Measurements from ENCODE around the gene TNS1. TPM values are rescaled to one million over a fixed set of nuclear protein-coding genes. Genes with fewer than 3 reads are reported as not detected.
"Not testable (repeated sequence)": the region's sequence is repeated elsewhere in the genome, so short reads cannot be mapped to it uniquely, and the experiment has no call there.

The TNS1 gene
- total RNA-seq, 1 donor from 2014 or later: 0.24 TPM

DNA sequence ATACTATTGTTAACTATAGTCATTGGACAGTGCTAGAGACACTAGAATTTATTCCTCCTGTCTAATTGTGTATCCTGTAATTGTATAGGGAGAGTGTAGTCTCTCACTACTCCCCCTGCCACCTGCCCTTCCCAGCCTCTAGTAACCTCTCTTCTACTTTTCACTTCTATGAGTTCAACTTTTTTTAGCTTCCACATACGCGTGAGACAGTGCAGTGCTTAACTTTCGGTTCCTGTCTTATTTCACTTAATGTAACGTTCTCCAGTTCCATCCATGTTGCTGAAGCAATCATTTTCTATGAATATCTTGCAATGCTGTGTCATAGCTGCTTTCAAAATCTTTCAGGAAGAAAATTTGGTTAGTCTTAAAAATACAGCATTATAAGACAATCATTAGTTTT lies 43.4 kb upstream of the TNS1 start:
- no peak overlapping the region for H3K4me3 Mint-ChIP-seq
- no peaks in the 10 kb centered on the region for H3K4me1 Mint-ChIP-seq
- no peaks in the 10 kb centered on the region for H3K36me3 ChIP-seq
- H3K9me3 ChIP-seq (ENCODE audit: low read depth): no peaks in the 10 kb centered on the region
- H3K27ac Mint-ChIP-seq: no peak overlapping the region
- H3F3A ChIP-seq (ENCODE audit: low read depth): no peaks in the 10 kb centered on the region
- H3K4me3 ChIP-seq: no peak overlapping the region
- no peak overlapping the region for H3K4me2 ChIP-seq
- H3K27ac ChIP-seq: no peak overlapping the region
- H3K27me3 ChIP-seq: peaks cover 12% of the 10 kb centered on the region
- no peaks in the 10 kb centered on the region for H4K20me1 ChIP-seq (ENCODE audit: low read depth)
- DNase-seq (ENCODE audit: low spot score): no peak
- TF ChIP-seq, protein P1, sequence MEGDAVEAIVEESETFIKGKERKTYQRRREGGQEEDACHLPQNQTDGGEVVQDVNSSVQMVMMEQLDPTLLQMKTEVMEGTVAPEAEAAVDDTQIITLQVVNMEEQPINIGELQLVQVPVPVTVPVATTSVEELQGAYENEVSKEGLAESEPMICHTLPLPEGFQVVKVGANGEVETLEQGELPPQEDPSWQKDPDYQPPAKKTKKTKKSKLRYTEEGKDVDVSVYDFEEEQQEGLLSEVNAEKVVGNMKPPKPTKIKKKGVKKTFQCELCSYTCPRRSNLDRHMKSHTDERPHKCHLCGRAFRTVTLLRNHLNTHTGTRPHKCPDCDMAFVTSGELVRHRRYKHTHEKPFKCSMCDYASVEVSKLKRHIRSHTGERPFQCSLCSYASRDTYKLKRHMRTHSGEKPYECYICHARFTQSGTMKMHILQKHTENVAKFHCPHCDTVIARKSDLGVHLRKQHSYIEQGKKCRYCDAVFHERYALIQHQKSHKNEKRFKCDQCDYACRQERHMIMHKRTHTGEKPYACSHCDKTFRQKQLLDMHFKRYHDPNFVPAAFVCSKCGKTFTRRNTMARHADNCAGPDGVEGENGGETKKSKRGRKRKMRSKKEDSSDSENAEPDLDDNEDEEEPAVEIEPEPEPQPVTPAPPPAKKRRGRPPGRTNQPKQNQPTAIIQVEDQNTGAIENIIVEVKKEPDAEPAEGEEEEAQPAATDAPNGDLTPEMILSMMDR (IDR thresholded peaks at IDR 0.05): no peak
- no peak for TF ChIP-seq EZH2 (IDR thresholded peaks at IDR 0.05)
- TF ChIP-seq EZH2phosphoT487 (IDR thresholded peaks at IDR 0.05): no peak
- H3K9me3 Mint-ChIP-seq: peaks cover 8% of the 10 kb centered on the region
- no peak overlapping the region for H3K9ac ChIP-seq
- H3K79me2 ChIP-seq (ENCODE audit: low read depth): no peaks in the 10 kb centered on the region
- H3K36me3 Mint-ChIP-seq: no peaks in the 10 kb centered on the region
- no peaks in the 10 kb centered on the region for H3K4me1 ChIP-seq
- H3K27me3 Mint-ChIP-seq (ENCODE audit: insufficient read depth, low read depth): no peaks in the 10 kb centered on the region
- no peak overlapping the region for H2AFZ ChIP-seq (replicated peaks)

- not testable (repeated sequence) for H3K4me3 Mint-ChIP-seq; DNase-seq (ENCODE audit: low spot score); H3K9me3 Mint-ChIP-seq; H3K4me2 ChIP-seq; H4K20me1 ChIP-seq (ENCODE audit: low read depth); H3K27ac Mint-ChIP-seq; H3K9ac ChIP-seq; H2AFZ ChIP-seq (replicated peaks); H3K27me3 Mint-ChIP-seq (ENCODE audit: insufficient read depth, low read depth); H3K36me3 Mint-ChIP-seq; H3K9me3 ChIP-seq (ENCODE audit: low read depth); H3K79me2 ChIP-seq (ENCODE audit: low read depth); H3K36me3 ChIP-seq; H3K27ac ChIP-seq; H3K4me1 Mint-ChIP-seq; H3K4me1 ChIP-seq; H3F3A ChIP-seq (ENCODE audit: low read depth); H3K4me3 ChIP-seq
- H3K27me3 ChIP-seq: peaks cover 28% of the 10 kb centered on the region
These were observed 41.8 kb upstream of the TNS1 start for GRCh38 chr2:218044599-218044998.

DNA sequence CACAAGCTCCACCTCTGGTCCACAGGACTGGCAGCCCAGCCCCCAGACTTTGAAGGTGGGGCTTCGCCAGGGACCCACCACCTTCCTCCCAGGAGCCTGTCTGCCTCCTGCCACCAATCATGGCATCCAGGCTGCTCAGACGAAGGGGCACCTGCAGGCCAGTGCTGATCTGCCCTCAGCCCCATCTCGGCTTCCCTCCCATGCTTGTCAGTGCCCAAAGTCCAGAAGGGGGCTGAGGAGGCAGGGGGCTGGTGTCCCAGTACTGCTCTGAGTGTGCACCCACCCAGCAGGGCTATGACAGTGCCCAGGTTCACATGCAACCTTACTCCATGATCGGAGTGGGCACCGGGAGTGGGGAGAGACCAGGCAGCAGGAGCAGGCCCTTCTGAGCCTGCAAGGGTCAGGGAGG lies 40.9 kb upstream of the TNS1 start:
- Histone ChIP-seq H3F3A (ENCODE audit: low read depth) (no peaks in the 10 kb centered on the region), H4K20me1 (ENCODE audit: low read depth) (no peaks in the 10 kb centered on the region), H3K9ac (no peak overlapping the region), H3K27ac (no peak overlapping the region), H2AFZ (replicated peaks) (no peak overlapping the region), H3K79me2 (ENCODE audit: low read depth) (no peaks in the 10 kb centered on the region), H3K4me3 (no peak overlapping the region), H3K9me3 (ENCODE audit: low read depth) (no peaks in the 10 kb centered on the region), H3K4me1 (no peaks in the 10 kb centered on the region), H3K27me3 (peaks cover 32% of the 10 kb centered on the region), H3K36me3 (no peaks in the 10 kb centered on the region), H3K4me2 (no peak overlapping the region)
- H3K4me1 Mint-ChIP-seq: no peaks in the 10 kb centered on the region
- DNase-seq (ENCODE audit: low spot score): no peak
- TF ChIP-seq EZH2 (IDR thresholded peaks at IDR 0.05) (no peak), EZH2phosphoT487 (IDR thresholded peaks at IDR 0.05) (no peak)
- TF ChIP-seq, protein P1 (IDR thresholded peaks at IDR 0.05): no peak
- H3K36me3 Mint-ChIP-seq: no peaks in the 10 kb centered on the region
- H3K9me3 Mint-ChIP-seq: peaks cover 8% of the 10 kb centered on the region
- H3K4me3 Mint-ChIP-seq: no peak overlapping the region
- H3K27me3 Mint-ChIP-seq (ENCODE audit: insufficient read depth, low read depth): no peaks in the 10 kb centered on the region
- no peak overlapping the region for H3K27ac Mint-ChIP-seq

GRCh38 chr2:218043100-218043499 lies 40.3 kb upstream of the TNS1 start:
- TF ChIP-seq, protein P1 (IDR thresholded peaks at IDR 0.05): no peak
- TF ChIP-seq EZH2phosphoT487 (IDR thresholded peaks at IDR 0.05) (no peak), EZH2 (IDR thresholded peaks at IDR 0.05) (no peak)
- Mint-ChIP-seq H3K36me3 (no peaks in the 10 kb centered on the region), H3K27ac (no peak overlapping the region), H3K4me3 (no peak overlapping the region), H3K9me3 (peaks cover 8% of the 10 kb centered on the region), H3K27me3 (ENCODE audit: insufficient read depth, low read depth) (no peaks in the 10 kb centered on the region), H3K4me1 (no peaks in the 10 kb centered on the region)
- no peak overlapping the region for H3K4me3 ChIP-seq
- no peak overlapping the region for H3K9ac ChIP-seq
- no peak overlapping the region for H2AFZ ChIP-seq (replicated peaks)
- no peaks in the 10 kb centered on the region for H4K20me1 ChIP-seq (ENCODE audit: low read depth)
- no peaks in the 10 kb centered on the region for H3K36me3 ChIP-seq
- H3K9me3 ChIP-seq (ENCODE audit: low read depth): no peaks in the 10 kb centered on the region
- no peak for DNase-seq (ENCODE audit: low spot score)
- no peaks in the 10 kb centered on the region for H3K79me2 ChIP-seq (ENCODE audit: low read depth)
- H3K27me3 ChIP-seq: peaks cover 38% of the 10 kb centered on the region
- no peaks in the 10 kb centered on the region for H3K4me1 ChIP-seq
- no peak overlapping the region for H3K27ac ChIP-seq
- H3K4me2 ChIP-seq: no peak overlapping the region
- no peaks in the 10 kb centered on the region for H3F3A ChIP-seq (ENCODE audit: low read depth)
